Vagina (tissue), 2 donors: ENCODE measurements around the gene TSNAXIP1. TPM values are rescaled to one million over a fixed set of nuclear protein-coding genes. Genes with fewer than 3 reads are reported as not detected.

Experiments
- DNase-seq, 2 donors: peaks; one replicate each; pipeline ENCODE4 v3.0.0-alpha.2; 2017; ENCODE audit errors: extremely low spot score in 2 of 2
- H3K27ac ChIP-seq: fragments of 200-600 bp; sonication (generic); one replicate; pipeline ENCODE4 v1.5.1; 2019
- H3K27me3 ChIP-seq: fragments of 200-600 bp; sonication (generic); one replicate; pipeline ENCODE4 v1.5.1; 2019
- H3K36me3 ChIP-seq, 2 donors: fragments of 200-600 bp; sonication (generic); one replicate each; pipeline ENCODE4 v1.5.1; 2017 to 2019
- H3K4me1 ChIP-seq: fragments of 200-600 bp; sonication (generic); one replicate; pipeline ENCODE4 v1.5.1; 2019
- H3K4me3 ChIP-seq, 2 donors: fragments of 200-600 bp; sonication (generic); 1 replicate in 1 of 2; 2 replicates in 1 of 2; pipeline ENCODE4 v1.5.1; 2016 to 2019
- H3K9me3 ChIP-seq: fragments of 200-600 bp; sonication (generic); one replicate; pipeline ENCODE4 v1.5.1; 2019
- POLR2A ChIP-seq, 2 donors: fragments of 450-650 bp; IDR thresholded peaks; one replicate each; pipeline ENCODE4 v1.6.1; 2017; ENCODE audit warnings: antibody characterized with exemption in 2 of 2, mild to moderate bottlenecking in 2 of 2, moderate library complexity in 2 of 2
- POLR2AphosphoS5 ChIP-seq, 2 donors: sonication (generic); formaldehyde crosslinking; IDR thresholded peaks; one replicate each; pipeline ENCODE4 v1.9.0; 2017; ENCODE audit warnings: antibody characterized with exemption in 2 of 2, mild to moderate bottlenecking in 2 of 2, low read depth in 1 of 2; ENCODE audit not compliant: insufficient read depth in 1 of 2
- intact Hi-C: fragments of 100-400 bp; cut with DNase I; formaldehyde crosslinking; loops from one replicate; pipeline ENCODE4 v1.15.1; 2023
- total RNA-seq: library from RNA; depleted of rRNA; stranded (reverse); fragments of >200 nt; gene quantifications from one replicate; pipeline ENCODE4 v1.2.3, GENCODE V29; 2016
- TF ChIP-seq, protein P1 (sequence below), 3 experiments: fragments of 450-650 bp in 2 of 3; fragments of 200-600 bp in 1 of 3; sonication (generic) in 1 of 3; IDR thresholded peaks; one replicate each; pipeline ENCODE4 v1.5.1; 2017 to 2019; ENCODE audit warnings: antibody characterized with exemption in 3 of 3, mild to moderate bottlenecking in 2 of 3, moderate library complexity in 2 of 3

Gene TSNAXIP1
- total RNA-seq, 1 donor from 2014 or later, result not detected

GRCh38 chr16:67853670-67854069, 47.0 kb downstream of the TSNAXIP1 start:
- peaks cover 54% of the 10 kb centered on the region for H3K4me1 ChIP-seq
- H3K27me3 ChIP-seq, result no peaks in the 10 kb centered on the region
- no peak overlapping the region for H3K4me3 ChIP-seq
- no peak for DNase-seq
- intact Hi-C loops, result no loop called here
- H3K36me3 ChIP-seq, result no peaks in the 10 kb centered on the region
- H3K9me3 ChIP-seq, result no peaks in the 10 kb centered on the region
- TF ChIP-seq POLR2A (IDR thresholded peaks at IDR 0.05), result no peak
- TF ChIP-seq, protein P1, sequence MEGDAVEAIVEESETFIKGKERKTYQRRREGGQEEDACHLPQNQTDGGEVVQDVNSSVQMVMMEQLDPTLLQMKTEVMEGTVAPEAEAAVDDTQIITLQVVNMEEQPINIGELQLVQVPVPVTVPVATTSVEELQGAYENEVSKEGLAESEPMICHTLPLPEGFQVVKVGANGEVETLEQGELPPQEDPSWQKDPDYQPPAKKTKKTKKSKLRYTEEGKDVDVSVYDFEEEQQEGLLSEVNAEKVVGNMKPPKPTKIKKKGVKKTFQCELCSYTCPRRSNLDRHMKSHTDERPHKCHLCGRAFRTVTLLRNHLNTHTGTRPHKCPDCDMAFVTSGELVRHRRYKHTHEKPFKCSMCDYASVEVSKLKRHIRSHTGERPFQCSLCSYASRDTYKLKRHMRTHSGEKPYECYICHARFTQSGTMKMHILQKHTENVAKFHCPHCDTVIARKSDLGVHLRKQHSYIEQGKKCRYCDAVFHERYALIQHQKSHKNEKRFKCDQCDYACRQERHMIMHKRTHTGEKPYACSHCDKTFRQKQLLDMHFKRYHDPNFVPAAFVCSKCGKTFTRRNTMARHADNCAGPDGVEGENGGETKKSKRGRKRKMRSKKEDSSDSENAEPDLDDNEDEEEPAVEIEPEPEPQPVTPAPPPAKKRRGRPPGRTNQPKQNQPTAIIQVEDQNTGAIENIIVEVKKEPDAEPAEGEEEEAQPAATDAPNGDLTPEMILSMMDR (IDR thresholded peaks at IDR 0.05), result no peak
- no peak for TF ChIP-seq POLR2AphosphoS5 (IDR thresholded peaks at IDR 0.05; ENCODE audit: insufficient read depth in 1 of 2, low read depth in 1 of 2)
- H3K27ac ChIP-seq, result no peak overlapping the region

DNA sequence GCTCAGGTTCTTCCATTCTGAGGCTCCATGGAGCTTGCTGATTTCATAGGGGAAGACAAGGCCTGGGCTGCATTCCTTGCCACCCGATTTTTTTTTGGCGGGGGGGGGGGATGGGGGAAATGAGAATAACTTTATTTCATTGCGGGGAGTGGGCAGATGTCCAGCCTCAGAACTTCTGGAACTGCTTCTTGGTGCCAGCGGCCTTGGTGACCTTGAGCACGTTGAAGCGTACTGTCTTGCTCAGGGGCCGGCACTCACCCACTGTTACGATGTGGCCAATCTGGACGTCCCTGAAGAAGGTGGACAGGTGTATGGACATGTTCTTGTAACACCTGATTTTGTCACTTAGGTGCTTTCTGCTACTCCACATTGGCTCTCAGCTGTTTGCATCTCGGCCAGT, 49.1 kb downstream of the TSNAXIP1 start:
- H3K36me3 ChIP-seq, result no peaks in the 10 kb centered on the region
- H3K4me3 ChIP-seq, result no peak overlapping the region
- intact Hi-C loops, result no loop called here
- no peak overlapping the region for H3K27ac ChIP-seq
- peaks cover 50% of the 10 kb centered on the region for H3K4me1 ChIP-seq
- no peak for DNase-seq
- H3K27me3 ChIP-seq, result no peaks in the 10 kb centered on the region
- no peak for TF ChIP-seq POLR2AphosphoS5 (IDR thresholded peaks at IDR 0.05; ENCODE audit: insufficient read depth in 1 of 2, low read depth in 1 of 2)
- TF ChIP-seq POLR2A (IDR thresholded peaks at IDR 0.05), result no peak
- TF ChIP-seq, protein P1 (IDR thresholded peaks at IDR 0.05), result no peak
- H3K9me3 ChIP-seq, result no peaks in the 10 kb centered on the region

DNA sequence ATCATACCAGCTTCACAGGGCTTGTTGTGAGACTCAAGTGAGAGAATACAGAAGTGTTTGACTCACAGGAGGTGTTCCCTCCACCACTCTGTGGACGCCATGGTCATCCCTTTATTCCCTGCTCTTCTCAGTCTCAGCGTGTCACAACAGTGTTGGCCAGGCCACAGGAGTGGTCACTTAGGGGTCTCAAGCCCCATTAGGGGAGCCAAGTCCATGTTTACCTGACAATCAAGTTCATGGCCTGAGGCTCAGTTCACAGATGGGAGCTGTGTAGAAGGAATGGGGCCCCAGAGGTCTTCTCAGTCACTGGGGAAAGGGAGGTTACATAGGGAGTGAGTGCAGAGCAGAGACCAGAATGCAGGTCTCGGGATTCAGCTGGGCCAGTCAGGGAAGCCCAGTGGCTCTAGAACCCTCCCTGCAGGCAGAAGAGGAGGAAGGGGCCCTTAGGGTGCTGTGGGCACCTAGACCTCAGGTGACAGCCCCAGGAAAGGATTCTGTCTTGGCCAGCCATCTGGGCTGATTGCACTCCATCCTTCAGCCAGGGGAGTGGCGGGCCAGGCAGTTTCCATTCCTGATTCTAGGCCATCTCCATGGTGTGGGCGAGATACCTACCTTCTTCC, 50.3 kb downstream of the TSNAXIP1 start:
- DNase-seq, result no peak
- TF ChIP-seq, protein P1 (IDR thresholded peaks at IDR 0.05), result no peak
- Histone ChIP-seq H3K36me3 (no peaks in the 10 kb centered on the region), H3K27ac (peak overlapping the region; percentile 63), H3K4me1 (peaks cover 62% of the 10 kb centered on the region), H3K27me3 (no peaks in the 10 kb centered on the region), H3K9me3 (no peaks in the 10 kb centered on the region), H3K4me3 (no peak overlapping the region)
- intact Hi-C loops, result no loop called here

DNA sequence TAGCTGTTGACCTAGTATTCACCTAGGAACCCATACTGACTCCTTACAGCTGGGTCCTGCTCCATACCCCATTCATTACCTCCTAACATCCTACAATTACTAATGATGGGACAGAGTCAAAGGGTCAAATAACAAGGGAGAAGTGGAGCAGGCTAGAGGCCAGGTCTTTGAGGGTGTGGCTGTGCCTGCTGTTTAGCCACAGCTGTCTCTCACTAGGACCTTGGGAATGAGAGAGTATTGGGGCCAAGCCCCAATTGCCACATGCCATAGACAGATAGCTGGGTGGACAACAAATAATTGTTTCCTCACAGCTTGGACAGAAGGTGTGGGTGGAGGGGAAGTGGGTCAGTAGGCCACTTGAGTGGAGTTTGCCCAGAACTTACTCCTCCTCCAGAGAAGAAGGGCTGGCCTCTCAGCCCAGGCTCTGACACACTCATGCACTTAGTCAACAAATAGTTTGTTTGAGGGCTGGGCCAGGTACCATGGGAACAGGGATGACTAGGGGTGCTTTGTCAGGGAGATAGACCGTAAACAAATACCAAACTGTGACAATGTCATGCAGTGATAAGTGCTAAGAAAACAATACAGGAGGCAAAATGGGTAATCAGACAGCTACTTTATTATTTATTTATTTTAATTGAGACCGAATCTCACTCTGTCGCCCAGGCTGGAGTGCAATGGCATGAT, 51.0 kb downstream of the TSNAXIP1 start:
- Histone ChIP-seq H3K27ac (peak overlapping the region; percentile 63), H3K36me3 (no peaks in the 10 kb centered on the region), H3K4me1 (peaks cover 69% of the 10 kb centered on the region), H3K9me3 (no peaks in the 10 kb centered on the region), H3K27me3 (no peaks in the 10 kb centered on the region), H3K4me3 (no peak overlapping the region)
- intact Hi-C loops, result no loop called here
- peak in 1 of 2 donors; percentile 27 for TF ChIP-seq POLR2AphosphoS5 (IDR thresholded peaks at IDR 0.05; ENCODE audit: insufficient read depth in 1 of 2, low read depth in 1 of 2)
- TF ChIP-seq POLR2A (IDR thresholded peaks at IDR 0.05), result no peak
- peak in 1 of 2 donors; percentile 95 for DNase-seq

GRCh38 chr16:67858500-67858899, 51.8 kb downstream of the TSNAXIP1 start:
- no peak for DNase-seq
- intact Hi-C loops, result no loop called here
- Histone ChIP-seq H3K4me1 (peaks cover 77% of the 10 kb centered on the region), H3K9me3 (no peaks in the 10 kb centered on the region), H3K27me3 (no peaks in the 10 kb centered on the region), H3K27ac (peak overlapping the region; percentile 17), H3K36me3 (no peaks in the 10 kb centered on the region), H3K4me3 (no peak overlapping the region)
- TF ChIP-seq, protein P1 (IDR thresholded peaks at IDR 0.05), result no peak
- TF ChIP-seq POLR2AphosphoS5 (IDR thresholded peaks at IDR 0.05; ENCODE audit: insufficient read depth in 1 of 2, low read depth in 1 of 2), result no peak
- TF ChIP-seq POLR2A (IDR thresholded peaks at IDR 0.05), result no peak
